ENCODE data around the gene CYP19A1.

CYP19A1 gene

DNA sequence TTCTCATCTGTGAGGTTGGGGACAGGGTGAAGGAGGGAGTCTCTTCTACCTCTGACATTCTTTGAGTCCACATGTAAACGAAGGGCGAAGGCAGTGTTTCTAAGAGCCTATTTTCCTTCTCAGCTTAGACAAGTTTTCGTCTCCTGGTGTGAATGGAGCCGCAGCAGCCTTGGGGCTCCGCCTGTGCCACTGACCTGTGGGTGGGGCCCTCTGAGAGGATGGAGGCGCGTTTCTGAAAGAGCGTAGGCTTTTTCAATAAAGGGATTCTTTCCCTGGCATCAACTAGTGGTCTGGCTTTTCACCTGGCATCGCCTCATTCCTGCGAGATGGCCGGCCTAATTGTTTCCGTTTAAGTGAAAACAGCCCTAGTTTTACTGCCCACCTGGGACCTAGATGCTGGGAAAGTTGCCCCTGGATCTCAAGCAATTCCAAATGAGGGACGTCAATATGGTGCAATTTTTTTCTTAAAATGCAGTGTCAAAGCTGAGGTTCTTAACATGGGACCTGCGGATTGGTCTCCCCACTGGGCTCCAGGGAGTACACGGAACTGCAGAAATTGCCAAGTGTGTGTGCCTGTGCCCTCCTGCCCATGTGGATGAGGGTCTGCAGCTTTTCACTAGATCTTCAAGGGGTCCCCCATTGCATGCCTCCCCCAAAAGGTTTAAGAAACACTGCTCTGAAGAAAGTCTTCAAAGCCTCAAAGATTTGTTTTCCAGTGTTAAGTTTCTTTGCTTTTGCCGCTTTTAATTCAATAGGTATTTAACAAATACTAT, 4.0 kb upstream of the CYP19A1 start:
- peak overlapping the region in 1 of 2 donors; percentile 31 for H3K4me3 ChIP-seq (replicated peaks in 1 of 2; ENCODE audit: low read depth in 2 of 2, low read length in 2 of 2)
- no peak for DNase-seq (ENCODE audit: low read depth in 2 of 2)
- TF ChIP-seq, protein P1, sequence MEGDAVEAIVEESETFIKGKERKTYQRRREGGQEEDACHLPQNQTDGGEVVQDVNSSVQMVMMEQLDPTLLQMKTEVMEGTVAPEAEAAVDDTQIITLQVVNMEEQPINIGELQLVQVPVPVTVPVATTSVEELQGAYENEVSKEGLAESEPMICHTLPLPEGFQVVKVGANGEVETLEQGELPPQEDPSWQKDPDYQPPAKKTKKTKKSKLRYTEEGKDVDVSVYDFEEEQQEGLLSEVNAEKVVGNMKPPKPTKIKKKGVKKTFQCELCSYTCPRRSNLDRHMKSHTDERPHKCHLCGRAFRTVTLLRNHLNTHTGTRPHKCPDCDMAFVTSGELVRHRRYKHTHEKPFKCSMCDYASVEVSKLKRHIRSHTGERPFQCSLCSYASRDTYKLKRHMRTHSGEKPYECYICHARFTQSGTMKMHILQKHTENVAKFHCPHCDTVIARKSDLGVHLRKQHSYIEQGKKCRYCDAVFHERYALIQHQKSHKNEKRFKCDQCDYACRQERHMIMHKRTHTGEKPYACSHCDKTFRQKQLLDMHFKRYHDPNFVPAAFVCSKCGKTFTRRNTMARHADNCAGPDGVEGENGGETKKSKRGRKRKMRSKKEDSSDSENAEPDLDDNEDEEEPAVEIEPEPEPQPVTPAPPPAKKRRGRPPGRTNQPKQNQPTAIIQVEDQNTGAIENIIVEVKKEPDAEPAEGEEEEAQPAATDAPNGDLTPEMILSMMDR (IDR thresholded peaks at IDR 0.05; ENCODE audit: low read depth, low read length) = no peak

DNA sequence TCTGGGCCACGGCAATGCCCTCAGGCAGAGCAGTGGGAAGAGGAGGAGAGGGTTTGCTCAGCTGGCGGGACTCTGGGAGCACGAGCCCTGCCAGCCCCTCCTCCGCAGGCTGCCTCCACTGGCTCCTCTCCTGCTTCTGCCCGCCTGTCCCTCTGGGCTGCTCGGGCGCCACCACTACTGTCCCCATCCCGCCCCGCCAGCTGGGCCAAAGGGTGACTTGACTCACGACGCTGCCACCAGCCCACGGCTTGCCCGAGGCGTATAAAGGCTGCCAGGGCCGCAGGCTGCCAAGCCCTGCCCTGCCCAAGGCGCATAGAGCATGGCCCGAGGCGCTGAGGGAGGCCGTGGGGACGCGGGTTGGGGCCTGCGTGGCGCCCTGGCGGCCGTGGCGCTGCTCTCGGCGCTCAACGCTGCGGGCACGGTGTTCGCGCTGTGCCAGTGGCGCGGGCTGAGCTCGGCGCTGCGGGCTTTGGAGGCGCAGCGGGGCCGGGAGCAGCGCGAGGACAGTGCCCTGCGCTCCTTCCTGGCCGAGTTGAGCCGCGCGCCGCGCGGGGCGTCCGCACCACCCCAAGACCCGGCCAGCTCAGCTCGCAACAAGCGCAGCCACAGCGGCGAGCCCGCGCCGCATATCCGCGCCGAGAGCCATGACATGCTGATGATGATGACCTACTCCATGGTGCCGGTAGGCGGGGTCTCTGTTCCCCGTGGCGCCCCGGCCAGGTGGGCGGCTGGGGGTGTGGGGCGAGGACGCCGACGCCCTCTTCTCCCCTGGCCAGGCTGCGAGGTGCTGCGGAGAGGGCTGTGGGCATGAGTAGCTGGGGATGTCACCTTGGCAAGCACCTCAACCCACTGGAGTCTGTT, 3.2 kb upstream of the CYP19A1 start, which contains the start of gene GLDN:
Gene GLDN (plus strand): TSS at position 290 of the 861 bp plus-strand sequence. CDS start 30 bp downstream, at position 320.
- peak in 1 of 2 donors; percentile 12 for DNase-seq (ENCODE audit: low read depth in 2 of 2)
- TF ChIP-seq, protein P1 (IDR thresholded peaks at IDR 0.05; ENCODE audit: low read depth, low read length) = no peak
- H3K4me3 ChIP-seq (replicated peaks in 1 of 2; ENCODE audit: low read depth in 2 of 2, low read length in 2 of 2) = peak within 1 kb of the TSS; percentile 28 to 31

DNA sequence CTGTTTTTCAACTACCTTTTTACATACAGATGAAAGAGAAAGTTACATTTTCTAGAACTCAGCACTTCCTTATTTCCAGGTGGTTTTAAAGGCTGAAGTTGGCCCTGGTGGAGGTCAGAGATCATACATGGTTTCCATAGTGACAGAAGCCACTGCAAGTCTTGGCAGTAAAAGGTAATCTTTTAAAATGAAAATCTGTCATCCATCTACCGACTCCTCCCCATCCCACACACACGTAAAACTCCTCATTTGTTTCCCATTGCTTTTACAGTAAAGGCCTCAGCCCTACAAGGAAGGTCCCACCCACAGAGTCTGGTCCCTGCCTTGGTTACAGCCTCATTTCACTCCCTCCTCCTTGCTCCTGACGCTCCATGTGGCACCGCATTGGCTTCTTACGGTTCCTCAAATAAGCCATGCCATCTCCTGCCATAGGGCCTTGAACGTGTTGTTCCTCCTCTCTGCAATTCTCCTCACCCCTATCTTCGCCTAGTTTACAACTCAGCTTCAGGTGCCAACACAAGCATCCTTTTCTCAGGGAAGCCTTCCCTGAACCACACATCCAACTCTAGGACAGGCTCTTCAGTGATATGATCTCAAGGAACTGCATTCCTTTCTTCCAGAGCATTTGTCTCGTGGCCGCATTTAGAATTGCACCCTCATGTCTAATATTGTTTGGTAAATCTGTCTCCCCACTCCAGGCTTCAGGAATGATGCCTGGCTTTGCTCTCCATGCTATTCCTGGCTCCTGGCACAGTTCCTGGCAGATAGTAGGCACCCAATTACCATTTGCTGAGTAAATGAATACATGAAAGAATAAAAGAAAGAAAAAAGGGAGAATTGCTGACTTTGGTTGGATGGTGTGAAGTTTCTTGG, 2.6 kb downstream of the CYP19A1 start:
- no peak for DNase-seq (ENCODE audit: low read depth in 2 of 2)
- no peak overlapping the region for H3K4me3 ChIP-seq (replicated peaks in 1 of 2; ENCODE audit: low read depth in 2 of 2, low read length in 2 of 2)
- TF ChIP-seq, protein P1 (IDR thresholded peaks at IDR 0.05; ENCODE audit: low read depth, low read length) = no peak

DNA sequence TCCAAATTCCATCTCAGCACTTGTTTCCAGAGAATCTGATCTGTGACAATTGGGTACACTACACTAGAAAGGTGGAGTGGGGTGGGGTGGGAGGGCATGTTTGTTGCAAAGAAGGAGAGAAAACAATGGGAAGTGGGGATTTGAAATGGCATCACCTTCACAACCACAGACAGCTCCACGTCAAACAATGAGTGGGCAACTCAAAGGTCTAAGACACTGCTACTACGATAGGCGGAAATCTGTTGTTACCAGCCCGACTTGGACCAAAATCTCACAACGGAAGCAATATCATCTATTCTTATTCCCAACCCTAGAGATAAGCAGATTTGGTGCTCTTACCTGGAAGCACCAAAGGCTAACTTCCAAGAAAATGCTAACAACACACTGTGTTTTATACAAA, 3.3 kb downstream of the CYP19A1 start:
- H3K4me3 ChIP-seq (replicated peaks in 1 of 2; ENCODE audit: low read depth in 2 of 2, low read length in 2 of 2) = no peak overlapping the region
- no peak for DNase-seq (ENCODE audit: low read depth in 2 of 2)
- TF ChIP-seq, protein P1 (IDR thresholded peaks at IDR 0.05; ENCODE audit: low read depth, low read length) = no peak

DNA sequence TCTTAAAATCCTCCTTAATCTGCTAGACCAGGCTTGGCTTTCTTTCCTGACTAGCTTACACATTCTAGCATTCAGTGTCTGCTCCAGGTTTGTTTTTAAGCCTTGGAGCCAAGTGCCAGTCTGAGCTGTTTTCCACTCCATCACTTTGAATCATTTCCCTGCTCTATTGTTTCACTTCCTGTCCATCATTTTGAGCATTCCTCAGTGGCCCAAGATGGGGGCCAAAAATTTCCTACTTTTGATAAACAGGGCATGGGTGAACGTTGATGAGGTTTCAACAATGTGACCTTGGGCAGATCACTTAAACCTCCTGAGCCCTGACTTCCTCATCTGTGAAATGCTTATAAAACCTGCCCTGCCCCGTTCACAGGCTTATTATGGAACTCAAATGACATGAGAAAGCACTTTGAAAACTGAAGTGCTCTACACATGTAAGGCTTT, 4.4 kb downstream of the CYP19A1 start:
- TF ChIP-seq, protein P1 (IDR thresholded peaks at IDR 0.05; ENCODE audit: low read depth, low read length) = no peak
- DNase-seq (ENCODE audit: low read depth in 2 of 2) = peak; percentile 39 to 49
- H3K4me3 ChIP-seq (replicated peaks in 1 of 2; ENCODE audit: low read depth in 2 of 2, low read length in 2 of 2) = no peak overlapping the region

DNA sequence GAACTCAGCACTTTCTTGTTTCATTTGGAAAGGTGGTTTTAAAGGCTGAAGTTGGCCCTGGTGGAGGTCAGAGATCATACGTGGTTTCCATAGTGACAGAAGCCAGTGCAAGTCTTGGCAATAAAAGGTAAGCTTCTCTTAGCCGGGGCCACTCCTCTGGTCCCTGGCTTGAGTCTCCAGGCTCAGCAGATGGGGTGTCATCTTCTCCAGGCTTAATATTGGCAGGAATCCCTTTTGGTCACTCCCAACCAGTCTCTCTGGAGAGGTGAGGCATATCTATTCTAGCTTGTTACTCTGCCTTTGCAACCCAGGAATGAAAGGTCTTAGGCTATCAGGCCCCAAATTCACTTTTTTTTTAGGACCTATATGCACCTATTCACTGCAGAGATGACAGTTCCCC, 4.8 kb downstream of the CYP19A1 start:
- H3K4me3 ChIP-seq (replicated peaks in 1 of 2; ENCODE audit: low read depth in 2 of 2, low read length in 2 of 2) = no peak overlapping the region
- DNase-seq (ENCODE audit: low read depth in 2 of 2) = no peak
- TF ChIP-seq, protein P1 (IDR thresholded peaks at IDR 0.05; ENCODE audit: low read depth, low read length) = no peak

All from cardiac fibroblast (primary cell).